HG03521 (cell line): ENCODE results near the gene PRSS38.

ENCODE experiments used
- ATAC-seq: cut with Tn5 transposase; IDR thresholded peaks from one replicate; pipeline ENCODE4 v1.9.1; 2021; ENCODE audit warnings: mild to moderate bottlenecking, moderate library complexity; ENCODE audit not compliant: unreplicated experiment

Gene PRSS38

GRCh38 chr1:227893949-227894721 is 78.7 kb downstream of the PRSS38 start:
- ATAC-seq, result no peak

GRCh38 chr1:227894831-227895451 is 79.5 kb downstream of the PRSS38 start:
- no peak for ATAC-seq
